ENCODE data around the gene TMEM238.

The TMEM238 gene

GRCh38 chr19:55386493-55386971 lies 2.4 kb upstream of the TMEM238 start:
- Histone ChIP-seq H3K27ac (ENCODE audit: low read depth, low read length) (peak overlapping the region; percentile 97), H3K27me3 (ENCODE audit: control insufficient read depth, low read length) (peaks cover 3% of the 10 kb centered on the region; the same call in 1 of the 2 replicates), H3K9me3 (ENCODE audit: control insufficient read depth, insufficient read depth, low read length) (no peaks in the 10 kb centered on the region), H3K9me2 (replicated peaks; ENCODE audit: control insufficient read depth, low read length) (no peaks in the 10 kb centered on the region), H4K20me1 (ENCODE audit: control insufficient read depth, insufficient read depth, low read depth, low read length) (peaks cover 36% of the 10 kb centered on the region), H3K79me2 (ENCODE audit: control insufficient read depth, low read length) (peaks cover 58% of the 10 kb centered on the region), H3K4me2 (ENCODE audit: low read length) (peak overlapping the region; percentile 99), H3K4me3 (ENCODE audit: low read length) (peak overlapping the region; percentile 99), H3K4me1 (ENCODE audit: control insufficient read depth, low read length) (peaks cover 67% of the 10 kb centered on the region), H3F3A (ENCODE audit: control insufficient read depth, insufficient read depth) (peaks cover 64% of the 10 kb centered on the region), H3K36me3 (ENCODE audit: control insufficient read depth, low read length) (peaks cover 54% of the 10 kb centered on the region)
- no peak for TF ChIP-seq EZH2phosphoT487 (IDR thresholded peaks at IDR 0.05; ENCODE audit: borderline replicate concordance, low read length)
- TF ChIP-seq, protein P1, sequence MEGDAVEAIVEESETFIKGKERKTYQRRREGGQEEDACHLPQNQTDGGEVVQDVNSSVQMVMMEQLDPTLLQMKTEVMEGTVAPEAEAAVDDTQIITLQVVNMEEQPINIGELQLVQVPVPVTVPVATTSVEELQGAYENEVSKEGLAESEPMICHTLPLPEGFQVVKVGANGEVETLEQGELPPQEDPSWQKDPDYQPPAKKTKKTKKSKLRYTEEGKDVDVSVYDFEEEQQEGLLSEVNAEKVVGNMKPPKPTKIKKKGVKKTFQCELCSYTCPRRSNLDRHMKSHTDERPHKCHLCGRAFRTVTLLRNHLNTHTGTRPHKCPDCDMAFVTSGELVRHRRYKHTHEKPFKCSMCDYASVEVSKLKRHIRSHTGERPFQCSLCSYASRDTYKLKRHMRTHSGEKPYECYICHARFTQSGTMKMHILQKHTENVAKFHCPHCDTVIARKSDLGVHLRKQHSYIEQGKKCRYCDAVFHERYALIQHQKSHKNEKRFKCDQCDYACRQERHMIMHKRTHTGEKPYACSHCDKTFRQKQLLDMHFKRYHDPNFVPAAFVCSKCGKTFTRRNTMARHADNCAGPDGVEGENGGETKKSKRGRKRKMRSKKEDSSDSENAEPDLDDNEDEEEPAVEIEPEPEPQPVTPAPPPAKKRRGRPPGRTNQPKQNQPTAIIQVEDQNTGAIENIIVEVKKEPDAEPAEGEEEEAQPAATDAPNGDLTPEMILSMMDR (IDR thresholded peaks at IDR 0.05; ENCODE audit: low read depth, low read length, poor library complexity, severe bottlenecking) = no peak

- Histone ChIP-seq H4K20me1 (ENCODE audit: control insufficient read depth, insufficient read depth, low read depth, low read length) (peaks cover 34% of the 10 kb centered on the region), H3K4me2 (ENCODE audit: low read length) (peak within 1 kb of the TSS; percentile 99), H3K9me2 (replicated peaks; ENCODE audit: control insufficient read depth, low read length) (no peaks in the 10 kb centered on the region), H3K4me3 (ENCODE audit: low read length) (peak within 1 kb of the TSS; percentile 99), H3K27ac (ENCODE audit: low read depth, low read length) (peak within 1 kb of the TSS; percentile 97), H3K27me3 (ENCODE audit: control insufficient read depth, low read length) (peaks cover 3% of the 10 kb centered on the region; the same call in 1 of the 2 replicates), H3F3A (ENCODE audit: control insufficient read depth, insufficient read depth) (peaks cover 58% of the 10 kb centered on the region), H3K36me3 (ENCODE audit: control insufficient read depth, low read length) (peaks cover 54% of the 10 kb centered on the region), H3K9me3 (ENCODE audit: control insufficient read depth, insufficient read depth, low read length) (no peaks in the 10 kb centered on the region), H3K4me1 (ENCODE audit: control insufficient read depth, low read length) (peaks cover 63% of the 10 kb centered on the region), H3K79me2 (ENCODE audit: control insufficient read depth, low read length) (peaks cover 60% of the 10 kb centered on the region)
- TF ChIP-seq, protein P1 (IDR thresholded peaks at IDR 0.05; ENCODE audit: low read depth, low read length, poor library complexity, severe bottlenecking) = no peak
These were observed 1.8 kb upstream of the TMEM238 start, which contains the start of gene RPL28 for GRCh38 chr19:55385724-55386492. Gene RPL28 (plus strand): TSS chr19:55385932. CDS start chr19:55386358, 426 bp downstream.

DNA sequence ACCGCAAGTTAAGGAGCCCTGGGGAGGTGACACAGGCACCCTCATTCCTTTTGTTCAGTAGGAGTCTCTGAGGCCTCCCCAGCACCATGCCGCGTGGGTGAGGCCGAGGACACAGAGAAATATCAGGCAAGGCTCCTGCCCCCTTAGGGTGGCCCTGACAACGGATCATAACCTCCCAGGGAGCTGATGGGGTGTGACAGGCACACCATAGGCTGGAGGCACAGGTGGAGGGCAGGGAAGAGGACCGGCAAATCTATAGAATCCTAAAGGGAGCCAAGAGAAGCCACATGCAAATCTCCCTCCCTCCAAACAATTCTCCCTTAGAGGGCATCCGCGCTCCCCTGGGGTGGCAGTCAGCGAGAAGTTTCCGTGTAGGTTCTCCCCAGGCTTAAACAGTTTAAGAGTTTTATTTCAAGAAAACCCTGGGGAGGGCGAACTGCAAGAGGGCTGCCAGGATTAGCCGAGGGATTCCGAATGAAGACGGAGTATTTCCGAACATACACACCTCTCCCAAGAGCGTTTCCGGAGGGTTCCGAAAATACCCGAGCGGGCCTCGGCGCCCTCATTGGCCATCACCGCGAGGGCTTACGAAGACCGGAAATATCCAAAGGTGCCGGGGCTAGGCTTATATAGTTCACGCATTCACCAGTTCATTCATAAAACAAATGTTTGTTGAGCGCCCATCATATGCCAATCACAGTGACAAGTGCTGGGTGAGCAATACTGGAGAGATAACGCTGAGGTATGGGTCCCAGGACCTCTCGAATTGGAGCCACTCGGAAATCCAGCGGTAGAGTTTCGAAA lies 1.0 kb upstream of the TMEM238 start:
- Histone ChIP-seq H3K27me3 (ENCODE audit: control insufficient read depth, low read length) (peaks cover 3% of the 10 kb centered on the region; the same call in 1 of the 2 replicates), H3K9me3 (ENCODE audit: control insufficient read depth, insufficient read depth, low read length) (no peaks in the 10 kb centered on the region), H3K4me2 (ENCODE audit: low read length) (peak overlapping the region; percentile 99), H3F3A (ENCODE audit: control insufficient read depth, insufficient read depth) (peaks cover 50% of the 10 kb centered on the region), H3K27ac (ENCODE audit: low read depth, low read length) (peak overlapping the region; percentile 97), H3K4me3 (ENCODE audit: low read length) (peak overlapping the region; percentile 99), H3K36me3 (ENCODE audit: control insufficient read depth, low read length) (peaks cover 52% of the 10 kb centered on the region), H3K9me2 (replicated peaks; ENCODE audit: control insufficient read depth, low read length) (no peaks in the 10 kb centered on the region), H4K20me1 (ENCODE audit: control insufficient read depth, insufficient read depth, low read depth, low read length) (peaks cover 30% of the 10 kb centered on the region), H3K4me1 (ENCODE audit: control insufficient read depth, low read length) (peaks cover 57% of the 10 kb centered on the region), H3K79me2 (ENCODE audit: control insufficient read depth, low read length) (peaks cover 60% of the 10 kb centered on the region)
- TF ChIP-seq EZH2phosphoT487 (IDR thresholded peaks at IDR 0.05; ENCODE audit: borderline replicate concordance, low read length) = no peak
- TF ChIP-seq, protein P1 (IDR thresholded peaks at IDR 0.05; ENCODE audit: low read depth, low read length, poor library complexity, severe bottlenecking) = no peak

Measured in DOHH2 (cell line).